GM21423 (cell line): Measurements from ENCODE around the gene PFKL.

Experiments
- ATAC-seq: cut with Tn5 transposase; IDR thresholded peaks from one replicate; pipeline ENCODE4 v1.9.1; 2021; ENCODE audit warnings: mild to moderate bottlenecking, moderate library complexity; ENCODE audit not compliant: unreplicated experiment

Gene PFKL

GRCh38 chr21:44299458-44300261 is at the start of gene PFKL:
Gene PFKL (plus strand): TSS chr21:44300053. CDS start chr21:44300106, 53 bp downstream.
- ATAC-seq: peak; percentile 46

GRCh38 chr21:44253832-44254710 is 45.8 kb upstream of the PFKL start:
- no peak for ATAC-seq

- no peak for ATAC-seq
Observed at GRCh38 chr21:44255511-44255981, 44.3 kb upstream of the PFKL start.

GRCh38 chr21:44258056-44258725 is 41.7 kb upstream of the PFKL start:
- no peak for ATAC-seq

DNA sequence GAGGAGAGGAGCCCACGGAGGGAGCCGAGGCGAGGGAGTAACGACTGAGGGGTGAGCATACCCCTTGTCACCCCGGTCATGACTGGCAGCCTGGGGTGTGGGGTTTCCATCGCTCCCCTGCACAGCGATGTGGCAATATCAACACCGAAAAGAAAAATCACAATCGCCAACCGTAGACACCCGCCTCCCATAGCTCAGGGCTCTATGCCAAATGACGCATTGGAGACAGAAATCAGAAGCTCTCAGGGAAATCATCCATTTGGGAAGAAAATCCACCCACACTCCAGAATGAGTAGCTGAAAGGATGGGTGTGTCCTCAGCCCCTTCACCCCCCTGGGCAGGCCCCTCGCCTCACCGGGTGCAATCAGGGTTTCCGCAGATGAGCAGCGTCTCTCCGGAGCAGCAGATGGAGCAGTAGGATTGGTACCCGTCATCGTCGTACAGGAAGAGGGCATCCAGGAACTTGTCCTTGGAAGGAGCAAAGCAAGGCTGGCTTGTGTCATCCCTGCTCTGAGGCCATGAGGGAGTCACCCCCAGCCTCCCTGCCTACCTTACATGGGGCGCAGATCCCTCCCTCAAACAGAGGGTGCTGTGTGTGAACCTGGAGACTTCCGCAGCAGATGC is 40.7 kb upstream of the PFKL start:
- no peak for ATAC-seq

GRCh38 chr21:44260066-44260465 is 39.8 kb upstream of the PFKL start:
- no peak for ATAC-seq

GRCh38 chr21:44260791-44261631 is 38.8 kb upstream of the PFKL start:
- no peak for ATAC-seq

DNA sequence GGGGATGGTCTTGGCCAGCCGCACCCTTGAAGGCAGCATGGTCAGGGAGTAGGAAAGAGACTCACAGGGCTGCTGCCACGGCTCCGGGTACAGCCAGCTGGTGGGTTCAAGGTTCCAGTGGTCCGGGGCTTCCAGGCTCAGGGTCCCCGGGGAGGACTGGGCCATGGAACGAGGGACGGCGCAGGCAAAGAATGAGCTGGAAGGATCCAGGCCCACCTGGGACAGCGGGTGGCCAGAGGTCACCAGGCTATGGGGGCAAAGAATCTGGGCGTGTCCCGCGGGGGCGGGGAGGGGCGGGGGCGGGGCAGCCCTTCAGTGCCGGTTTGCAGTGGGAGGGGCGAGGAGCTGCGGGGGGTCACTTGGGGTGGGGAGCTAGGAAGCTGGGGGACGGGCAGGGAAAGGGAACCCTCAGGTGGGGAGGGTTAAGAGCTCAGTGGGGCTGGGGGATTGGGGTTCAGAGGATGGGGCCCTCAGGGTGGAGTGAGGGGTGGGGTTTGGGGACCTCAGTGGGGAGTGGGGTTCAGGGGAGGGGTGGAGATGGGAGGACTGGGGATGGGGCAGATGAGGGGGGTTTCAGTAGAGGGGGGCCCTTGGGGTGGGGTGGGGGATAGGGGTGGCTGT is 38.1 kb upstream of the PFKL start, which contains the start of gene DNMT3L:
Gene DNMT3L, minus strand, starts transcription at position 223 of the 621 bp plus-strand sequence. CDS start 638 bp downstream, outside the sequence.
- ATAC-seq: no peak

DNA sequence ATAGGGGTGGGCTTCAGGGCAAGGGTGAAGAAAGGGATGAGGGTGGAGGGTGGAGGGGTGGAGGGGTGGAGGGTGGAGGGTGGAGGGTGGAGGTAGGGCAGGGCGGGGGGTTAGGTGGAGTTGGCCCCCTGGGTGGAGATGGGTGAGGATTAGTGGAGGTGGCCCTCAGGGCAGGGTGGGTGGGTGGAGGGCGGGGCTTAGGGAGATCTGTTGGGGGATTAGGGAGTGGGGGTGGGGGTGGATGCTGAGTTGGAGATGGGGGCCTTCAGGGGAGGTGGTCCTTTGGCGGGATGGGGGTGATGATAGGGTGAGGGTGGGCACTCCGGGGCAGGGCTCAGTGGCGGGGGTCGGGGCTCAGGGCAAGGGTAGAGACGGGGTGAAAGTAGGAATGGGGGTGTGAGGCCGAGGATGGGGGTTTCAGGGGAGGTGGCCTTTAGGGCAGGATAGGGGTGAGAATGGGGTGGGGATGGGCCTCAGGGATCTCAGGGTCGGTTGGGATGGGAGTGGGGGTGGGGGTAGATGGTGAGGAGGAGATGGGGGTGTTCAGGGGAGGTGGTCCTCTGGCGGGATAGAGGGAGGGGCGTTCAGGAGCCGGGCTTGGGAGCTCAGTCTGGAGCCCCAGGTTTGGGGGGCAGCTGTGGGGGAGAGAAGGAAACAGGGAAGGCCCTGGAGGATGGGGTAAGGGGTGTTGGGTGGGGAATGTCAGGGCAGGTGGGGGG is 37.4 kb upstream of the PFKL start:
- ATAC-seq: no peak

DNA sequence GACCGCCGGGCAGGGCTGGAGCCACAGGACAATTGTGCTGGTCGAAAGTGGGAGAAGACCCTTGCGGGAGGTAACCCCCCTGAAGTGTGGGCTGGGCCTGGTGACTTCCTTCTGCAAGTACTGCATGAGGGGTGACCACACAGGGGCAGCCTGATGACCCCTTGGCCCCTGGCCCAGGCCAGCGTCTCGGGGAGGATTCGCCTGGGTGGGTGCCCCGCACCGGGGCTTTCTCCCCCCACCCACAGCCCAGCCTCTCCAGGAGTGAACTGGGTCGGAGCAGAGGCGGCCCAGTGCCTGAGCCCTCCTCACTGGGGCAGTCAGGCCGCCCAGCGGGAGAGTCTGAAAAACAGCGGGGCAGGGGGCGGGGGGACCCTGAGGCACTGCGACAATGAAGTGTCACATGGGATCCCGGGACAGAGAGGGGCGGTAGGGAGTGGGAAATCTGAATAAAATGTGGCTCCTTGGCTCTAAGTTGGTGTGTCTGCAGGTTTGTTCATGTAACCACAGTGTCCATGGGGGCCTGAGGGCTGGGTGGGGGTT is 36.6 kb upstream of the PFKL start:
- ATAC-seq: no peak

GRCh38 chr21:44263768-44264167 is 36.1 kb upstream of the PFKL start:
- ATAC-seq: no peak

DNA sequence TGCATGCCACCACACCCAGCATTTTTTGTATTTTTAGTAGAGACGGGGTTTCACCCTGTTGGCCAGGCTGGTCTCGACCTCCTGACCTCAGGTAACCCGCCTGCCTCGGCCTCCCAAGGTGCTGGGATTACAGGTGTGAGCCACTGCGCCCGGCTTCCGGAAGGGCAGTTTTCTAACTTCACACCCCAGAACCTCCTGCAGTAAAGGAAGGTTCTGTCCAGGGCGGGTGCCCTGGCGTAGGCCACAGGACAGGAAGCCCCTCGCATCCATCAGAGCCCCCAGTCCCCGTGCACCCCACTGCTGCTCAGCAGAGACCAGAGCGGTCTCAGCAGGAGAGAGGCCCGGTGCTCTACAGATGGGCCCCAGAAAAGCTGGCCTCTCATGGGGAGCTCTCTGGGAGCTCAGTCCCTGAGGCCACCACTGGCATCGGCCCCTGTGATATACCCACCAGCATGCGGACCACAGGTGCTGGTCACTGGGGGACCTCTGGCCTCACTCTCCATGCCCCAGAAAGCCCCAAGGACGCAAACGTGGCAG is 34.1 kb upstream of the PFKL start:
- no peak for ATAC-seq

GRCh38 chr21:44267655-44268142 is 32.2 kb upstream of the PFKL start:
- no peak for ATAC-seq

GRCh38 chr21:44269090-44269489 is 30.8 kb upstream of the PFKL start:
- ATAC-seq: no peak

DNA sequence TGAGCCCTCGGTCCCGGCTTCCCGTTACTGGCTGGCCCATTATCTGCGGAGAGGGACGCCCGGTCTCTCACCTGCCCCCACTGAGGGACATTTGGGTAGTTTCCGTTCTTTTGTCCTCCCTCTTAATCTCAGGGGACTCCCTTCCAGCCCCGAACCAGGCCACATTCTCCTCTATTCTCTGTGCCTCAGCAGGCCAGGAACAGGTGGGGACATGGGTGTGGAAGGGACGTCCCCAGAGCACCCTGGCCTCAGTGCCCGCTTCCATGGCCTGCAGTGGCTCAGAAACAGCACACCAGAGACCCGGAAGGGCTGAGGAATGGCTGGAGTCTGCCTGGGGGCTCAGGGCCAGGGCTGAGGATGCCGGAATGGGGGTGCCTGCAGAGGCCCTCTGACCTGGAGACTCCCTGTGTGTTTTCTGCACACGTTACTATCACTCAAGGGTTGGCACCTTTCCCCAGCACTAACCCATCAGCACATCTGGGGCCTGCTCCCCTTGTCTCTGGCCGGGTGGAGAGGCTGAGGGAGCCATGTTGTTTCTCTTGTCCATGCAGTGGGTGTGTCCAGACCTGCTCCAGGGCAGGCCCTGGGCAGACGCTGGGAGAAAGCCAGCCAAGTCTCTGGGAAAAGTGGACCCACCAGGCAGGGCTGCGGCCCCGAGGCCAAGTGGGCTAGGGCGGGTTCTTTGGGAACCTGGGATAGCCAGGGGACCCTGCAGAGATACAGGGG is 28.1 kb upstream of the PFKL start:
- ATAC-seq: no peak

DNA sequence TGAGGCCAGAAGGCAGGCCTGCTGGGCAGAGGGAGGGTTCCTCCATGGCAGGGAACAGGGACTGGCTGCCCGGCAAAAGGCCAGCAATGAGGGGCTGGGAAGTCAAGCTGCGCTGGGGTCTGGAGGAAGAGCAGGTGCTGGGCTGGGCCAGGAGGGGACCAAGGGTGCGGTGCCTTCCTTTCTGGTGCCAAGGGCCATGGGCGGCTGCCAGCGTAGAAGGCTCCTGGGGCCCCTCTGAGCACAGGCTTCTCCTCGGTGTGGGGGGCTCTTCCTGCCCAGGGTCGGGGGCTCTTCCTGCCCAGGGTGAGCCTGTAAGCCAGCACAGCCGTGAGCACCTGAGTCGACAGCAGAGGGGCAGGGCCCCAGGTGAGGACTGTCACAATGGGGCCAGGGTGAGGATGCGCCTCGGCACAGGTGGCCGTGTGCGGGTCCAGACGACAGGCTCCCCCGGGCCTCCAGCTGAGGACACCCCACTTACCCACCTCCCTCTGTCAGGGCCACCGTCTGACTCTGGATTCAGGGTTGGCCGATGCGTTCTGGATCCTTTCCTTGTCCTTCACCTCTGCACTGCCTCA is 27.5 kb upstream of the PFKL start:
- ATAC-seq: no peak

- no peak for ATAC-seq
Observed at GRCh38 chr21:44273046-44273445, 26.8 kb upstream of the PFKL start.
